Measurements from ENCODE around the gene CNIH1. TPM values are rescaled to one million over a fixed set of nuclear protein-coding genes. Genes with fewer than 3 reads are reported as not detected.

The CNIH1 gene
- 40.6 and 43.5 TPM in 2 replicates for total RNA-seq

GRCh38 chr14:54440873-54441868 lies at the start of gene CNIH1:
Gene CNIH1, minus strand, starts transcription at chr14:54441374. Its CDS starts 47 bp downstream, at chr14:54441327.
- Mint-ChIP-seq H3K27ac (peak within 1 kb of the TSS; percentile 88), H3K27me3 (peaks cover 3% of the 10 kb centered on the region), H3K4me1 (peaks cover 50% of the 10 kb centered on the region), H3K4me3 (peak within 1 kb of the TSS; percentile 86), H3K9me3 (no peaks in the 10 kb centered on the region), H3K36me3 (ENCODE audit: low read depth) (peaks cover 2% of the 10 kb centered on the region)
- DNase-seq (peak; percentile 98), ATAC-seq (ENCODE audit: low read depth) (peak; percentile 95)
- CTCF ChIA-PET, result interaction anchor here (0.6 to 1.4 kb wide), 2 partner anchors 9 to 123 kb away, joined by 3 to 6 read pairs; no protein-coding TSS in a partner anchor
- intact Hi-C loops (cut with micrococcal nuclease), result loop anchor here (1.0 to 5.0 kb wide), 10 partner anchors 42 to 1676 kb away; partner anchors contain the start of genes CGRRF1, DDHD1, GMFB and PELI2
- peak; percentile 40 for TF ChIP-seq CTCF (IDR thresholded peaks at IDR 0.05)
- POLR2A ChIA-PET, result interaction anchor here (1.3 kb wide), 1 partner anchor 47 kb away, joined by 3 read pairs; no protein-coding TSS in a partner anchor

GRCh38 chr14:54490445-54491175 lies 49.4 kb upstream of the CNIH1 start:
- no peak for ATAC-seq (ENCODE audit: low read depth)
- peak overlapping the region; percentile 94 for H3K27ac Mint-ChIP-seq
- H3K4me1 Mint-ChIP-seq, result peaks cover 49% of the 10 kb centered on the region
- intact Hi-C loops (cut with micrococcal nuclease), result no loop called here
- TF ChIP-seq CTCF (IDR thresholded peaks at IDR 0.05), result no peak
- no peak for DNase-seq
- peaks cover 12% of the 10 kb centered on the region for H3K36me3 Mint-ChIP-seq (ENCODE audit: low read depth)
- no peaks in the 10 kb centered on the region for H3K27me3 Mint-ChIP-seq
- ChIA-PET CTCF (no interaction called here), POLR2A (interaction anchor here (0.6 to 3.6 kb wide), 2 partner anchors 19 to 874 kb away, joined by 4 to 37 read pairs; partner anchors contain the start of gene CGRRF1)
- no peaks in the 10 kb centered on the region for H3K9me3 Mint-ChIP-seq
- H3K4me3 Mint-ChIP-seq, result peak overlapping the region; percentile 6

GRCh38 chr14:54489731-54490444 lies 48.7 kb upstream of the CNIH1 start:
- H3K4me1 Mint-ChIP-seq, result peaks cover 56% of the 10 kb centered on the region
- H3K9me3 Mint-ChIP-seq, result no peaks in the 10 kb centered on the region
- H3K27ac Mint-ChIP-seq, result peak overlapping the region; percentile 94
- intact Hi-C loops (cut with micrococcal nuclease), result loop anchor here (1.0 to 10.0 kb wide), 6 partner anchors 19 to 1935 kb away; partner anchors contain the start of genes CDKN3, CGRRF1, GPR137C and MAPK1IP1L
- DNase-seq, result no peak
- POLR2A ChIA-PET, result interaction anchor here (0.6 to 3.6 kb wide), 4 partner anchors 17 to 873 kb away, joined by 3 to 37 read pairs (median 6); partner anchors contain the start of gene CGRRF1
- ATAC-seq (ENCODE audit: low read depth), result no peak
- H3K36me3 Mint-ChIP-seq (ENCODE audit: low read depth), result peaks cover 12% of the 10 kb centered on the region
- no peaks in the 10 kb centered on the region for H3K27me3 Mint-ChIP-seq
- CTCF ChIA-PET, result no interaction called here
- H3K4me3 Mint-ChIP-seq, result peak overlapping the region; percentile 94
- TF ChIP-seq CTCF (IDR thresholded peaks at IDR 0.05), result no peak

- POLR2A ChIA-PET, result interaction anchor here (0.7 to 3.6 kb wide), 7 partner anchors 18 to 937 kb away, joined by 3 to 37 read pairs (median 8); partner anchors contain the start of gene CGRRF1
- ATAC-seq (ENCODE audit: low read depth), result no peak
- no peaks in the 10 kb centered on the region for H3K9me3 Mint-ChIP-seq
- peak overlapping the region; percentile 94 for H3K4me3 Mint-ChIP-seq
- no peak for DNase-seq
- CTCF ChIA-PET, result interaction anchor here (1.8 kb wide), 1 partner anchor 20 kb away, joined by 7 read pairs; the partner anchor contains the start of gene CGRRF1
- TF ChIP-seq CTCF (IDR thresholded peaks at IDR 0.05), result no peak
- no peaks in the 10 kb centered on the region for H3K27me3 Mint-ChIP-seq
- H3K36me3 Mint-ChIP-seq (ENCODE audit: low read depth), result peaks cover 12% of the 10 kb centered on the region
- peaks cover 62% of the 10 kb centered on the region for H3K4me1 Mint-ChIP-seq
- intact Hi-C loops (cut with micrococcal nuclease), result loop anchor here (1.0 to 10.0 kb wide), 6 partner anchors 20 to 1934 kb away; partner anchors contain the start of genes CDKN3, CGRRF1, GPR137C and MAPK1IP1L
- peak overlapping the region; percentile 94 for H3K27ac Mint-ChIP-seq
Observed at GRCh38 chr14:54489318-54489683, 48.1 kb upstream of the CNIH1 start.
